Lower leg skin (tissue), 3 donors: ENCODE data around the gene VPS16.

Experiments
- POLR2A ChIP-seq, 2 donors: fragments of 450-650 bp; IDR thresholded peaks; one replicate each; pipeline ENCODE4 v1.6.1; 2016 to 2017; ENCODE audit warnings: antibody characterized with exemption in 2 of 2, mild to moderate bottlenecking in 1 of 2, moderate library complexity in 1 of 2
- TF ChIP-seq, protein P1 (sequence below), 3 donors: fragments of 450-650 bp; IDR thresholded peaks; one replicate each; pipeline ENCODE4 v1.5.1; 2016; ENCODE audit warnings: antibody characterized with exemption in 3 of 3, mild to moderate bottlenecking in 3 of 3, moderate library complexity in 2 of 3

DNA sequence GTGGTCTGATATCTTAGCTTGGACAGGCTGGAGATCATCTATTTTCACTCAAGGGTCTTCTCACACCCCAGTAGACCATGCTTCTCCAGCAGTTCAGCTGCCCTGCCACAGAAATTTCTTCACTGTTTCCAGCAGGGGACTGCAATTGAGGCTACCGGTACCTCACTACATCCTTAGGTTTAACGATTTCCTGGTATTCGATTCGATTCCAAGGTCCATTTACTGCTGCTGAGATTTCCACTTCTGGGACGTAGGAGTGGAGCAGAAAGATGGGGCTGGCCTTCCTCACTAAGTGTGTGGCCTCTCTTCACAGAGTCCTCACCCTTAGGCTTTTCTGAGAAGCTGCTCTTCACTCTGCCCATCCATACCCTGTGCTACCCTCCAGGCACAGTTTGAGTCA lies 6.2 kb downstream of the VPS16 start:
- TF ChIP-seq POLR2A (IDR thresholded peaks at IDR 0.05): no peak
- TF ChIP-seq, protein P1, sequence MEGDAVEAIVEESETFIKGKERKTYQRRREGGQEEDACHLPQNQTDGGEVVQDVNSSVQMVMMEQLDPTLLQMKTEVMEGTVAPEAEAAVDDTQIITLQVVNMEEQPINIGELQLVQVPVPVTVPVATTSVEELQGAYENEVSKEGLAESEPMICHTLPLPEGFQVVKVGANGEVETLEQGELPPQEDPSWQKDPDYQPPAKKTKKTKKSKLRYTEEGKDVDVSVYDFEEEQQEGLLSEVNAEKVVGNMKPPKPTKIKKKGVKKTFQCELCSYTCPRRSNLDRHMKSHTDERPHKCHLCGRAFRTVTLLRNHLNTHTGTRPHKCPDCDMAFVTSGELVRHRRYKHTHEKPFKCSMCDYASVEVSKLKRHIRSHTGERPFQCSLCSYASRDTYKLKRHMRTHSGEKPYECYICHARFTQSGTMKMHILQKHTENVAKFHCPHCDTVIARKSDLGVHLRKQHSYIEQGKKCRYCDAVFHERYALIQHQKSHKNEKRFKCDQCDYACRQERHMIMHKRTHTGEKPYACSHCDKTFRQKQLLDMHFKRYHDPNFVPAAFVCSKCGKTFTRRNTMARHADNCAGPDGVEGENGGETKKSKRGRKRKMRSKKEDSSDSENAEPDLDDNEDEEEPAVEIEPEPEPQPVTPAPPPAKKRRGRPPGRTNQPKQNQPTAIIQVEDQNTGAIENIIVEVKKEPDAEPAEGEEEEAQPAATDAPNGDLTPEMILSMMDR (IDR thresholded peaks at IDR 0.05): no peak
